ENCODE results near the gene TCEA3.

The TCEA3 gene

GRCh38 chr1:23354245-23354644, 70.3 kb downstream of the TCEA3 start:
- H3K27ac ChIP-seq (ENCODE audit: low read length), result no peak overlapping the region
- no peaks in the 10 kb centered on the region for H3K9me3 ChIP-seq (ENCODE audit: control insufficient read depth, insufficient read depth, low read length)
- no peak for DNase-seq (ENCODE audit: low read depth, low spot score)
- H3K27me3 ChIP-seq (ENCODE audit: control insufficient read depth, insufficient read depth, low read length), result peaks cover 72% of the 10 kb centered on the region
- no peaks in the 10 kb centered on the region for H3K36me3 ChIP-seq (ENCODE audit: control insufficient read depth, insufficient read depth, low read length)
- H3K4me3 ChIP-seq (ENCODE audit: low read length), result no peak overlapping the region
- no peaks in the 10 kb centered on the region for H3K4me1 ChIP-seq (ENCODE audit: control insufficient read depth, insufficient read depth, low read length)
- no CpG with 5 or more reads among the region's 3 CpGs for WGBS (ENCODE audit: insufficient coverage, insufficient read length)

GRCh38 chr1:23352096-23352695, 72.4 kb downstream of the TCEA3 start:
- peaks cover 62% of the 10 kb centered on the region for H3K27me3 ChIP-seq (ENCODE audit: control insufficient read depth, insufficient read depth, low read length)
- H3K36me3 ChIP-seq (ENCODE audit: control insufficient read depth, insufficient read depth, low read length), result no peaks in the 10 kb centered on the region
- no CpG with 5 or more reads among the region's 1 CpG for WGBS (ENCODE audit: insufficient coverage, insufficient read length)
- H3K4me3 ChIP-seq (ENCODE audit: low read length), result no peak overlapping the region
- H3K27ac ChIP-seq (ENCODE audit: low read length), result no peak overlapping the region
- no peaks in the 10 kb centered on the region for H3K9me3 ChIP-seq (ENCODE audit: control insufficient read depth, insufficient read depth, low read length)
- H3K4me1 ChIP-seq (ENCODE audit: control insufficient read depth, insufficient read depth, low read length), result no peaks in the 10 kb centered on the region
- no peak for DNase-seq (ENCODE audit: low read depth, low spot score)

DNA sequence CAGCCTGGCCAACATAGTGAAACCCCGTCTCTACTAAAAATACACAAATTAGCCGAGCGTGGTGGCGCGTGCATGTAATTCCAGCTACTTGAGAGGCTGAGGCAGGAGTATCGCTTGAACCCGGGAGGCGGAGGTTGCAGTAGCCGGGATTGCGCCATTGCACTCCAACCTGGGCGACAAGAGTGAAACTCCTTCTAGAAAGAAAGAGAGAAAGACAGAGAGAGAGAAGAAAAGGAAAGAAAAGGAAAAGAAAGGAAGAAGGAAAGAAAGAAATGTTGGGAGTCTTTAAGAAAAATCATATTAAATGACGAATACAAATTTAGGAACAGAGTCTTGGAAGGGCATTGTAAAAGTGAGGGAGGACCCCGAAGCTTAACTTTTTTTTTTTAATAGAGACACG, 78.6 kb downstream of the TCEA3 start:
- DNase-seq (ENCODE audit: low read depth, low spot score), result no peak
- H3K36me3 ChIP-seq (ENCODE audit: control insufficient read depth, insufficient read depth, low read length), result no peaks in the 10 kb centered on the region
- H3K27ac ChIP-seq (ENCODE audit: low read length), result no peak overlapping the region
- no CpG with 5 or more reads among the region's 14 CpGs for WGBS (ENCODE audit: insufficient coverage, insufficient read length)
- H3K4me3 ChIP-seq (ENCODE audit: low read length), result no peak overlapping the region
- no peaks in the 10 kb centered on the region for H3K9me3 ChIP-seq (ENCODE audit: control insufficient read depth, insufficient read depth, low read length)
- no peaks in the 10 kb centered on the region for H3K4me1 ChIP-seq (ENCODE audit: control insufficient read depth, insufficient read depth, low read length)
- peaks cover 11% of the 10 kb centered on the region; the same call in 1 of the 2 replicates for H3K27me3 ChIP-seq (ENCODE audit: control insufficient read depth, insufficient read depth, low read length)

DNA sequence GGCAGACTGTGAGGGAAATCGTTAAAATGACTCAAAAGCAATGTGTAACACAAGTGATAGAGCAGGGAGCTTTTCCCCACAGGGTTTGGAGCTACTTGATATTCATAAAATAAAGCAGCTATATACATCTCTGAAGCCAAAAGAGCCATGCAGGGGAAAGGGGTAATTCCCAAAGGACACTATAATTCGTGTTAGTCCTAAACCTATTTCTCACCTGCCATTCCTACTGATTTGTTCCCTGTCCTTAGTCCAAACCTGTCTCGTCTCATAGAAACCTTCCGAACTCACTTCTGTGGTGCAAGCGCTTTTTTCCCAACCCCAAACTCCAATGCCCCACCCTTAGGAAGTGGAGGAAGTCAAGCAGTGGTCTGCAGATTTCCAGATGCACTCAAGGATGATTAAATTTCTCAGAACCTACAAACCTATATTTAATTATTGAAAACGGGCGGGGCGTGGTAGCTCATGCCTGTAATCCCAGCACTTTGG, 79.5 kb downstream of the TCEA3 start:
- Histone ChIP-seq H3K4me1 (ENCODE audit: control insufficient read depth, insufficient read depth, low read length) (no peaks in the 10 kb centered on the region), H3K4me3 (ENCODE audit: low read length) (peak overlapping the region; percentile 54; the same call in 1 of the 2 replicates), H3K36me3 (ENCODE audit: control insufficient read depth, insufficient read depth, low read length) (no peaks in the 10 kb centered on the region), H3K9me3 (ENCODE audit: control insufficient read depth, insufficient read depth, low read length) (no peaks in the 10 kb centered on the region), H3K27me3 (ENCODE audit: control insufficient read depth, insufficient read depth, low read length) (peaks cover 6% of the 10 kb centered on the region; the same call in 1 of the 2 replicates), H3K27ac (ENCODE audit: low read length) (no peak overlapping the region)
- DNase-seq (ENCODE audit: low read depth, low spot score), result no peak
- no CpG with 5 or more reads among the region's 8 CpGs for WGBS (ENCODE audit: insufficient coverage, insufficient read length)

- H3K4me1 ChIP-seq (ENCODE audit: control insufficient read depth, insufficient read depth, low read length), result no peaks in the 10 kb centered on the region
- H3K4me3 ChIP-seq (ENCODE audit: low read length), result peak within 1 kb of the TSS; percentile 83
- no peaks in the 10 kb centered on the region for H3K9me3 ChIP-seq (ENCODE audit: control insufficient read depth, insufficient read depth, low read length)
- H3K27ac ChIP-seq (ENCODE audit: low read length), result no peak within 1 kb of the TSS
- no peaks in the 10 kb centered on the region; the same call in 1 of the 2 replicates for H3K27me3 ChIP-seq (ENCODE audit: control insufficient read depth, insufficient read depth, low read length)
- DNase-seq (ENCODE audit: low read depth, low spot score), result peak; percentile 100
- H3K36me3 ChIP-seq (ENCODE audit: control insufficient read depth, insufficient read depth, low read length), result no peaks in the 10 kb centered on the region
- no CpG with 5 or more reads among the region's 87 CpGs for WGBS (ENCODE audit: insufficient coverage, insufficient read length)
Measured at GRCh38 chr1:23344111-23344986, 80.2 kb downstream of the TCEA3 start, which contains the start of gene HNRNPR. Gene HNRNPR (minus strand): TSS chr1:23344284. CDS start chr1:23341008, 3,276 bp downstream.

- no peak for DNase-seq (ENCODE audit: low read depth, low spot score)
- Histone ChIP-seq H3K4me3 (ENCODE audit: low read length) (peak overlapping the region; percentile 83), H3K9me3 (ENCODE audit: control insufficient read depth, insufficient read depth, low read length) (no peaks in the 10 kb centered on the region), H3K27me3 (ENCODE audit: control insufficient read depth, insufficient read depth, low read length) (no peaks in the 10 kb centered on the region), H3K27ac (ENCODE audit: low read length) (no peak overlapping the region), H3K36me3 (ENCODE audit: control insufficient read depth, insufficient read depth, low read length) (no peaks in the 10 kb centered on the region), H3K4me1 (ENCODE audit: control insufficient read depth, insufficient read depth, low read length) (no peaks in the 10 kb centered on the region)
- WGBS (ENCODE audit: insufficient coverage, insufficient read length), result no CpG with 5 or more reads among the region's 66 CpGs
Measured at GRCh38 chr1:23343221-23344110, 81.1 kb downstream of the TCEA3 start.

- H3K27me3 ChIP-seq (ENCODE audit: control insufficient read depth, insufficient read depth, low read length), result no peaks in the 10 kb centered on the region
- no peak for DNase-seq (ENCODE audit: low read depth, low spot score)
- H3K4me1 ChIP-seq (ENCODE audit: control insufficient read depth, insufficient read depth, low read length), result no peaks in the 10 kb centered on the region
- no peaks in the 10 kb centered on the region for H3K9me3 ChIP-seq (ENCODE audit: control insufficient read depth, insufficient read depth, low read length)
- H3K27ac ChIP-seq (ENCODE audit: low read length), result no peak overlapping the region
- H3K4me3 ChIP-seq (ENCODE audit: low read length), result peak overlapping the region; percentile 12; the same call in 1 of the 2 replicates
- no CpG with 5 or more reads among the region's 10 CpGs for WGBS (ENCODE audit: insufficient coverage, insufficient read length)
- peaks cover 6% of the 10 kb centered on the region; the same call in 1 of the 2 replicates for H3K36me3 ChIP-seq (ENCODE audit: control insufficient read depth, insufficient read depth, low read length)
Measured at GRCh38 chr1:23341931-23342692, 82.4 kb downstream of the TCEA3 start.

DNA sequence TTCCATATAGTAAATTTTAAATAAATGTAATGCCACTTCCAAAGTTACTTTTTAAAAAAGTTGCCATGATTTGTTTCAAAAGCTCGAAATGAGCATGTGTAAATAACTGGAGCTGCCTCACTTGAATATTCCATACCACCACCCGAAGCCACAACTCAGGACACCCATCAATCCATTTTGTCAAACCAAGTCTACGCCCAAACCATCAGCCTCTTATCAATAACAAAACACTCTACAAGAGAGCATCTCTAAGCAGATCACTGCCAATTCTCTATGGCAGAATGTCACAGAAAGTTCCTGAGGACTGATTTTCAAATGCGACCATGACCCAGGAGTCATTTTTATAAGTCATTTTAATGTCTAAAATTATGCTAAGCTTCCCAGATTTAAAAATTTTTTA, 84.9 kb downstream of the TCEA3 start:
- no peaks in the 10 kb centered on the region for H3K4me1 ChIP-seq (ENCODE audit: control insufficient read depth, insufficient read depth, low read length)
- H3K9me3 ChIP-seq (ENCODE audit: control insufficient read depth, insufficient read depth, low read length), result no peaks in the 10 kb centered on the region
- peaks cover 6% of the 10 kb centered on the region; the same call in 1 of the 2 replicates for H3K36me3 ChIP-seq (ENCODE audit: control insufficient read depth, insufficient read depth, low read length)
- no peak overlapping the region for H3K27ac ChIP-seq (ENCODE audit: low read length)
- H3K4me3 ChIP-seq (ENCODE audit: low read length), result no peak overlapping the region
- DNase-seq (ENCODE audit: low read depth, low spot score), result no peak
- WGBS (ENCODE audit: insufficient coverage, insufficient read length), result no CpG with 5 or more reads among the region's 4 CpGs
- H3K27me3 ChIP-seq (ENCODE audit: control insufficient read depth, insufficient read depth, low read length), result no peaks in the 10 kb centered on the region

DNA sequence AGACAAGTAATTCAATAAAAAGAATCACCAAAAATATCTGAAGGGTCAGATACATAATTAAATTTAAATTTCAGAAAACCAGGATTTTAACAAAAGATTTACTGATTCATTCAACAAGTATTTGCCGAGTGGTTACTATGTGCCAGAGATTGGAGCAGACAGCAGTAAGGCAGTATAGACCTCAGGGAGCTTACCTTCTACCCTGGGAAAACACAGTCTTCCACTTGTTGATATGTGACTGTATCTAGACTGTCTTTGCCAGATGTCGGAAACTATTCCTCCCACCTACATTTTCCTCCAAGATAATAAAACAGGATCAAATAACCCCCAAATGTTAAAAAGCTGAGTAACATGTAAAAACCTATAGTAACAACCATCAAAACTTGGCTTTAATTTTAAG, 86.7 kb downstream of the TCEA3 start:
- WGBS (ENCODE audit: insufficient coverage, insufficient read length), result no CpG with 5 or more reads among the region's 2 CpGs
- peaks cover 10% of the 10 kb centered on the region for H3K36me3 ChIP-seq (ENCODE audit: control insufficient read depth, insufficient read depth, low read length)

More for the DNA sequence above, 86.7 kb downstream of the TCEA3 start:
- Histone ChIP-seq H3K27me3 (ENCODE audit: control insufficient read depth, insufficient read depth, low read length) (no peaks in the 10 kb centered on the region), H3K9me3 (ENCODE audit: control insufficient read depth, insufficient read depth, low read length) (no peaks in the 10 kb centered on the region), H3K27ac (ENCODE audit: low read length) (no peak overlapping the region), H3K4me1 (ENCODE audit: control insufficient read depth, insufficient read depth, low read length) (no peaks in the 10 kb centered on the region), H3K4me3 (ENCODE audit: low read length) (no peak overlapping the region)
- no peak for DNase-seq (ENCODE audit: low read depth, low spot score)

All from iPS DF 6.9 (cell line).